Uterus (tissue), 2 donors: Measurements from ENCODE around the gene SFXN4.

ENCODE experiments used
- CTCF ChIP-seq, 4 experiments: fragments of 200-600 bp in 2 of 4; fragments of 450-650 bp in 2 of 4; sonication (generic) in 2 of 4; IDR thresholded peaks; one replicate each; pipeline ENCODE4 v1.5.1; 2016 to 2019; ENCODE audit warnings: antibody characterized with exemption in 4 of 4, mild to moderate bottlenecking in 2 of 4, moderate library complexity in 1 of 4
- POLR2A ChIP-seq, 2 donors: fragments of 450-650 bp; IDR thresholded peaks; one replicate each; pipeline ENCODE4 v1.6.1; 2016; ENCODE audit warnings: antibody characterized with exemption in 2 of 2, mild to moderate bottlenecking in 1 of 2, moderate library complexity in 1 of 2

DNA sequence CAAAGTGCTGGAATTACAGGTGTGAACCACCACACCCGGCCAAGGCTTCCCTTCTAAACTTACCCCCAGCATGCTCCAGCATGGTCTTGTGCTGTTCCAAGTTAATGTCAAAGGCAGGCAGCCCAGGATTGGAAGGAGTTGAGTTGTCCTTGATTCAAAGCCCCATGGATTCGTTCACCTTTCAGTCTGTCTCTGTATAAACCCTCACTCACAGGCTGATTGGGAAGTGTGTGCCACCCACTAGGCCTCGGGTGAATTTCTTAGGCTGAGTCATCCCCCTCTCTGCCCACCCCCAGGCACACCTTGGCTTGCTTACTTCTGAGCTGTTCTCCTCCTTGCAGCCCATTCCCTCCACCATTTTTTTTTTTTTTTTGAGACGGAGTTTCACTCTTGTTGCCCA, 26.4 kb upstream of the SFXN4 start:
- TF ChIP-seq CTCF (IDR thresholded peaks at IDR 0.05) (no peak), POLR2A (IDR thresholded peaks at IDR 0.05) (no peak)
